Measurements from ENCODE around the gene MASP2.

GRCh38 chr1:11046625-11047365 lies at the start of gene MASP2:
- TF ChIP-seq, protein P1, sequence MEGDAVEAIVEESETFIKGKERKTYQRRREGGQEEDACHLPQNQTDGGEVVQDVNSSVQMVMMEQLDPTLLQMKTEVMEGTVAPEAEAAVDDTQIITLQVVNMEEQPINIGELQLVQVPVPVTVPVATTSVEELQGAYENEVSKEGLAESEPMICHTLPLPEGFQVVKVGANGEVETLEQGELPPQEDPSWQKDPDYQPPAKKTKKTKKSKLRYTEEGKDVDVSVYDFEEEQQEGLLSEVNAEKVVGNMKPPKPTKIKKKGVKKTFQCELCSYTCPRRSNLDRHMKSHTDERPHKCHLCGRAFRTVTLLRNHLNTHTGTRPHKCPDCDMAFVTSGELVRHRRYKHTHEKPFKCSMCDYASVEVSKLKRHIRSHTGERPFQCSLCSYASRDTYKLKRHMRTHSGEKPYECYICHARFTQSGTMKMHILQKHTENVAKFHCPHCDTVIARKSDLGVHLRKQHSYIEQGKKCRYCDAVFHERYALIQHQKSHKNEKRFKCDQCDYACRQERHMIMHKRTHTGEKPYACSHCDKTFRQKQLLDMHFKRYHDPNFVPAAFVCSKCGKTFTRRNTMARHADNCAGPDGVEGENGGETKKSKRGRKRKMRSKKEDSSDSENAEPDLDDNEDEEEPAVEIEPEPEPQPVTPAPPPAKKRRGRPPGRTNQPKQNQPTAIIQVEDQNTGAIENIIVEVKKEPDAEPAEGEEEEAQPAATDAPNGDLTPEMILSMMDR (IDR thresholded peaks at IDR 0.05): no peak
- TF ChIP-seq POLR2A (IDR thresholded peaks at IDR 0.05): no peak

Measured in adrenal gland (tissue), 5 donors.